Keratinocyte (primary cell): ENCODE measurements around the gene AXIN2. TPM values are rescaled to one million over a fixed set of nuclear protein-coding genes. Genes with fewer than 3 reads are reported as not detected.

Source experiments
- DNase-seq: peaks from one replicate; pipeline ENCODE4 v3.0.0-alpha.2; 2011; ENCODE audit warnings: low read depth, missing footprints, low spot score
- FAIRE-seq: peaks from 2 replicates; lab custom pipeline; 2011; peaks lifted over from hg19 to GRCh38; lab: Jason Lieb, UNC
- H2AFZ ChIP-seq: 2 replicates; pipeline ENCODE4 v1.6.0; 2012; ENCODE audit warnings: low read length, control low read depth, inconsistent platforms; ENCODE audit not compliant: control insufficient read depth
- H3K27ac ChIP-seq: 2 replicates; pipeline ENCODE4 v1.5.1; 2011; ENCODE audit warnings: low read length; ENCODE audit not compliant: control insufficient read depth, insufficient read depth
- H3K27me3 ChIP-seq: 3 replicates; pipeline ENCODE4 v1.6.0; 2011; ENCODE audit warnings: low read length; ENCODE audit not compliant: control insufficient read depth, insufficient read depth; ENCODE audit errors: extremely low read depth
- H3K36me3 ChIP-seq, 2 experiments: 2 replicates in 1 of 2; 3 replicates in 1 of 2; pipeline ENCODE4 v1.5.1; 2011; ENCODE audit warnings: low read length in 2 of 2, mild to moderate bottlenecking in 1 of 2; ENCODE audit not compliant: control insufficient read depth in 2 of 2, insufficient read depth in 2 of 2; ENCODE audit errors: extremely low read depth in 1 of 2
- H3K4me1 ChIP-seq: 3 replicates; pipeline ENCODE4 v1.5.1; 2011; ENCODE audit warnings: low read length; ENCODE audit not compliant: control insufficient read depth, insufficient read depth; ENCODE audit errors: extremely low read depth
- H3K4me2 ChIP-seq: 3 replicates; pipeline ENCODE4 v1.6.0; 2011; ENCODE audit warnings: low read depth, low read length; ENCODE audit not compliant: control insufficient read depth, insufficient read depth; ENCODE audit errors: extremely low read depth
- H3K4me3 ChIP-seq, 3 experiments: fragments of 200-600 bp in 1 of 3; sonication (generic) in 1 of 3; 2 replicates in 2 of 3; 3 replicates in 1 of 3; pipeline ENCODE4 v1.5.1; 2011 to 2016; ENCODE audit warnings: low read length in 3 of 3, mild to moderate bottlenecking in 3 of 3, control low read depth in 2 of 3, inconsistent platforms in 1 of 3, low read depth in 1 of 3, mixed read lengths in 1 of 3, mixed run types in 1 of 3, moderate library complexity in 1 of 3; ENCODE audit not compliant: control insufficient read depth in 2 of 3, insufficient read depth in 2 of 3; ENCODE audit errors: extremely low read depth in 1 of 3
- H3K79me2 ChIP-seq: 2 replicates; pipeline ENCODE4 v1.6.0; 2012; ENCODE audit warnings: low read length; ENCODE audit not compliant: control insufficient read depth, insufficient read depth
- H3K9ac ChIP-seq: 3 replicates; pipeline ENCODE4 v1.6.0; 2011; ENCODE audit warnings: low read length; ENCODE audit not compliant: control insufficient read depth, insufficient read depth; ENCODE audit errors: extremely low read depth
- H3K9me1 ChIP-seq: 3 replicates; pipeline ENCODE4 v1.6.0; 2011; ENCODE audit warnings: low read length; ENCODE audit not compliant: control insufficient read depth, insufficient read depth; ENCODE audit errors: extremely low read depth
- H3K9me3 ChIP-seq: 2 replicates; pipeline ENCODE4 v1.5.1; 2012; ENCODE audit warnings: low read depth, low read length; ENCODE audit not compliant: control insufficient read depth
- H4K20me1 ChIP-seq: 3 replicates; pipeline ENCODE4 v1.6.0; 2011; ENCODE audit warnings: low read length; ENCODE audit not compliant: control insufficient read depth, insufficient read depth; ENCODE audit errors: extremely low read depth
- CTCF ChIP-seq, 3 experiments: IDR thresholded peaks in 1 of 3; conservative IDR thresholded peaks in 1 of 3; optimal IDR thresholded peaks in 1 of 3; 2 replicates in 2 of 3; 3 replicates in 1 of 3; pipeline versions ENCODE3 to v1.5.1; 2011; ENCODE audit warnings: low read length in 3 of 3, mild to moderate bottlenecking in 3 of 3, moderate library complexity in 2 of 3, control low read depth in 1 of 3, inconsistent platforms in 1 of 3; ENCODE audit not compliant: insufficient read depth in 2 of 3; ENCODE audit errors: extremely low read depth in 1 of 3
- EZH2 ChIP-seq: IDR thresholded peaks from one replicate; pipeline ENCODE4 v1.6.1; 2012; ENCODE audit warnings: inconsistent platforms, mild to moderate bottlenecking, low read length, moderate library complexity
- dilution Hi-C: fragments of 300-500 bp; cut with MboI; formaldehyde crosslinking; loops from one replicate; pipeline ENCODE4 v1.7.0; 2020; ENCODE audit warnings: low sequenced_read_pairs; ENCODE audit not compliant: extremely low pct_ligation_motif_present
- polyA plus RNA-seq, 5 experiments: library from polyadenylated mRNA; depleted of rRNA in 3 of 5; stranded (reverse) in 3 of 5; stranded (forward) in 1 of 5; unstranded in 1 of 5; fragments of >200 nt; gene quantifications; 1 replicate in 1 of 5; 2 replicates in 3 of 5; 3 replicates in 1 of 5; pipeline versions ENCODE4 v1.2.1 to v1.2.3, GENCODE V29; 2011 to 2012; ENCODE audit warnings: missing spikeins in 2 of 5, low read depth in 1 of 5, low replicate concordance in 1 of 5

Gene AXIN2
- polyA plus RNA-seq, 1 donor (not counting 4 experiments of a cell fraction or from before 2014, with no cell fraction given): 0.14 TPM

DNA sequence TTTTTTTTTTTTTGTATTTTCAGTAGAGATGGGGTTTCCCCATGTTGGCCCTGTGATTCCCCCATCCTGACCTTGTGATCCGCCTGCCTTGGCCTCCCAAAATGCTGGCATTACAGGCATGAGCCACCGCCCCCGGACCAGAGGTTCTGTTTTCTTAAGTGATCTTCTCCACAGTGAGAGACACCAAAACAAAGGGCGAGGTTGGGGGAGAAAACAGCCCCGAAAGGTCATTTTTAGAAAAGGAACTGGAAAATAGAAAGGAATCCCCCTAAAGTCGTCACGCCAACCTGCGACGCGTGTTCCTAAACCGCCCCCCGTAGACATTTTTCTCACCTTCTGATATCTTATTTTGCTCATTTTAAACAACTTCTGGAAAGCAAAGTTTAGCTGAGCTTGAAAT is 6.1 kb upstream of the AXIN2 start:
- Histone ChIP-seq H3K4me1 (no peaks in the 10 kb centered on the region), H3K4me3 (no peak overlapping the region), H3K79me2 (no peaks in the 10 kb centered on the region), H3K9me3 (no peaks in the 10 kb centered on the region), H3K4me2 (no peak overlapping the region), H2AFZ (no peak overlapping the region), H3K27me3 (no peaks in the 10 kb centered on the region), H3K36me3 (no peaks in the 10 kb centered on the region), H3K9me1 (no peaks in the 10 kb centered on the region), H3K27ac (no peak overlapping the region), H4K20me1 (no peaks in the 10 kb centered on the region), H3K9ac (no peak overlapping the region)
- no peak for DNase-seq
- dilution Hi-C loops: no loop called here
- TF ChIP-seq EZH2: no peak
- TF ChIP-seq CTCF (optimal IDR thresholded peaks at IDR 0.05 in 1 of 3, IDR thresholded peaks at IDR 0.05 in 1 of 3, conservative IDR thresholded peaks at IDR 0.05 in 1 of 3; ENCODE audit: extremely low read depth in 1 of 3, insufficient read depth in 2 of 3, low read length in 3 of 3): no peak
- FAIRE-seq: no peak

GRCh38 chr17:65565559-65565958 is 4.1 kb upstream of the AXIN2 start:
- Histone ChIP-seq H3K9me1 (no peaks in the 10 kb centered on the region), H3K36me3 (no peaks in the 10 kb centered on the region), H3K4me2 (no peak overlapping the region), H2AFZ (no peak overlapping the region), H3K79me2 (no peaks in the 10 kb centered on the region), H3K27me3 (no peaks in the 10 kb centered on the region), H3K4me1 (peaks cover 3% of the 10 kb centered on the region), H3K4me3 (no peak overlapping the region), H3K9me3 (no peaks in the 10 kb centered on the region), H3K9ac (no peak overlapping the region), H3K27ac (no peak overlapping the region), H4K20me1 (no peaks in the 10 kb centered on the region)
- no peak for TF ChIP-seq EZH2
- no peak for TF ChIP-seq CTCF (optimal IDR thresholded peaks at IDR 0.05 in 1 of 3, IDR thresholded peaks at IDR 0.05 in 1 of 3, conservative IDR thresholded peaks at IDR 0.05 in 1 of 3; ENCODE audit: extremely low read depth in 1 of 3, insufficient read depth in 2 of 3, low read length in 3 of 3)
- DNase-seq (no peak), FAIRE-seq (no peak)
- dilution Hi-C loops: no loop called here
